ENCODE measurements around the gene TLK1. TPM values are rescaled to one million over a fixed set of nuclear protein-coding genes. Genes with fewer than 3 reads are reported as not detected.

TLK1 gene
- polyA plus RNA-seq, 6 donors from 2014 or later, result 21.1 to 86.1 (median 62.8) TPM

Other genes with a start within 250 kb of the TLK1 start
- gene GORASP2, start 231.6 kb downstream of the TLK1 start, polyA plus RNA-seq (ENCODE audit: low read depth in 6 of 6), result 10 to 100 TPM; 51.7 to 93.6 (median 63.2) TPM